SH-SY5Y (cell line): ENCODE results near the gene MOB2.

Source experiments
- GATA2 ChIP-seq: IDR thresholded peaks from 2 replicates; pipeline ENCODE4 v1.6.1; 2011; ENCODE audit warnings: mild to moderate bottlenecking, low read depth, low read length
- GATA3 ChIP-seq: IDR thresholded peaks from 2 replicates; pipeline ENCODE4 v1.6.1; 2011; ENCODE audit warnings: low read depth, mild to moderate bottlenecking, low read length, moderate library complexity

DNA sequence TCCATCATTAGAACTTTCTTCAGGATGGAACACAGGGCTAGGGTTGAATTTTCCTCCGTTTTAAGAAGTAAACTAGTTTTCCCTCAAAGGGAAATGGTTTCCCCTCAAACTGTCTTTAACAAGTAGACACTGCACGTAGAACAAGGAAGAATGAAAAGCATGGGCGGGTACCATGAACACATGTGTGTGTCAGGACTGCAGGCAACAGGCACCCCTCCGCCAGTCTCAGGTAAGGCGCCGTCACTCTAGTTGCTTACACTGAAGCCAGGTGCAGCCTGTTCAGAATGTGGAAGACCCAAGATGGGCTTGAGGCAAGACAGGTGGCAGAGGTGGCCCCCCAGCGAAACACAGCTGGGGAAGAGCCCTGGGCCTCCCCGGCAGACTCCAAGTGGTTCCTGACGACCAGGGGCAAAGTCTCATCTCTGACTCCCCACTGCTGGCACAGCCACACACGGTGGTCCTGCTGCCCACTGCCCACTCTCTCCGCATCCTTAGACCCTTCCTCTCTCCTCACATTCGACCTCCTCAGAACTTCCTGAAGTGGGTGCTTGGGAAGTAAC lies 25.4 kb upstream of the MOB2 start:
- TF ChIP-seq GATA3 (no peak), GATA2 (no peak)
